ENCODE data around the gene MAGEA2B.
"Not testable (repeated sequence)": the region's sequence is repeated elsewhere in the genome, so short reads cannot be mapped to it uniquely, and the experiment has no call there.

The MAGEA2B gene, protein sequence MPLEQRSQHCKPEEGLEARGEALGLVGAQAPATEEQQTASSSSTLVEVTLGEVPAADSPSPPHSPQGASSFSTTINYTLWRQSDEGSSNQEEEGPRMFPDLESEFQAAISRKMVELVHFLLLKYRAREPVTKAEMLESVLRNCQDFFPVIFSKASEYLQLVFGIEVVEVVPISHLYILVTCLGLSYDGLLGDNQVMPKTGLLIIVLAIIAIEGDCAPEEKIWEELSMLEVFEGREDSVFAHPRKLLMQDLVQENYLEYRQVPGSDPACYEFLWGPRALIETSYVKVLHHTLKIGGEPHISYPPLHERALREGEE

DNA sequence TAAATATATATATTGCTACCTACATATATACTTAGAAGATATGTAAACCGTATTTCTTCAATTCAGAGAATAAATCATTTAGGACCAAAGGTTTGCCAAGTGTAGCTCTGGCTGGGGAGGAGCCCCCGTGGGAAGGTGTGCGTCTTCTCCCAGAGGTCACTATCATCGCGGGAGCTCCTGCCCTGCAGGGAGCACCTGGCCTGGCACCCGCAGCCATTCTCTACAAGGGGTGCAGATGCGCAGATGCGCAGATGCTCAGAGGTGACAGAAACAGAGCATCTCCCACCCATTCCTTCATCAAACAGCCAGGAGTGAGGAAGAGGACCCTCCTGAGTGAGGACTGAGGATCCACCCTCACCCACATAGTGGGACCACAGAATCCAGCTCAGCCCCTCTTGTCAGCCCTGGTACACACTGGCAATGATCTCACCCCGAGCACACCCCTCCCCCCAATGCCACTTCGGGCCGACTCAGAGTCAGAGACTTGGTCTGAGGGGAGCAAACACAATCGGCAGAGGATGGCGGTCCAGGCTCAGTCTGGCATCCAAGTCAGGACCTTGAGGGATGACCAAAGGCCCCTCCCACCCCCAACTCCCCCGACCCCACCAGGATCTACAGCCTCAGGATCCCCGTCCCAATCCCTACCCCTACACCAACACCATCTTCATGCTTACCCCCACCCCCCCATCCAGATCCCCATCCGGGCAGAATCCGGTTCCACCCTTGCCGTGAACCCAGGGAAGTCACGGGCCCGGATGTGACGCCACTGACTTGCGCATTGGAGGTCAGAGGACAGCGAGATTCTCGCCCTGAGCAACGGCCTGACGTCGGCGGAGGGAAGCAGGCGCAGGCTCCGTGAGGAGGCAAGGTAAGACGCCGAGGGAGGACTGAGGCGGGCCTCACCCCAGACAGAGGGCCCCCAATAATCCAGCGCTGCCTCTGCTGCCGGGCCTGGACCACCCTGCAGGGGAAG, at the start of gene MAGEA2B:
Gene MAGEA2B (plus strand): TSS at position 814 of the 973 bp plus-strand sequence. CDS start 2,479 bp downstream, outside the sequence.
- not testable (repeated sequence) for DNase-seq (ENCODE audit: low read depth)

GRCh38 chrX:152674135-152674534, 40.3 kb upstream of the MAGEA2B start:
- no peak for DNase-seq (ENCODE audit: low read depth)

DNA sequence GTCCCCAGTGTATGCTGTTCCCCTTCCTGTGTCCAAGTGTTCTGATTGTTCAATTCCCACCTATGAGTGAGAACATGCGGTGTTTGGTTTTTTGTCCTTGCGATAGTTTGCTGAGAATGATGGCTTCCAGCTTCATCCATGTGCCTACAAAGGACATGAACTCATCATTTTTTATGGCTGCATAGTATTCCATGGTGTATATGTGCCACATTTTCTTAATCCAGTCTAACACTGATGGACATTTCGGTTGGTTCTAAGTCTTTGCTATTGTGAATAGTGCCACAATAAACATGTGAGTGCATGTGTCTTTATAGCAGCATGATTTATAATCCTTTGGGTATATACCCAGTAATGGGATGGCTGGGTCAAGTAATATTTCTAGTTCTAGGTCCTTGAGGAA, 39.8 kb upstream of the MAGEA2B start:
- DNase-seq (ENCODE audit: low read depth), result not testable (repeated sequence)

GRCh38 chrX:152681012-152681411, 33.4 kb upstream of the MAGEA2B start:
- not testable (repeated sequence) for DNase-seq (ENCODE audit: low read depth)

DNA sequence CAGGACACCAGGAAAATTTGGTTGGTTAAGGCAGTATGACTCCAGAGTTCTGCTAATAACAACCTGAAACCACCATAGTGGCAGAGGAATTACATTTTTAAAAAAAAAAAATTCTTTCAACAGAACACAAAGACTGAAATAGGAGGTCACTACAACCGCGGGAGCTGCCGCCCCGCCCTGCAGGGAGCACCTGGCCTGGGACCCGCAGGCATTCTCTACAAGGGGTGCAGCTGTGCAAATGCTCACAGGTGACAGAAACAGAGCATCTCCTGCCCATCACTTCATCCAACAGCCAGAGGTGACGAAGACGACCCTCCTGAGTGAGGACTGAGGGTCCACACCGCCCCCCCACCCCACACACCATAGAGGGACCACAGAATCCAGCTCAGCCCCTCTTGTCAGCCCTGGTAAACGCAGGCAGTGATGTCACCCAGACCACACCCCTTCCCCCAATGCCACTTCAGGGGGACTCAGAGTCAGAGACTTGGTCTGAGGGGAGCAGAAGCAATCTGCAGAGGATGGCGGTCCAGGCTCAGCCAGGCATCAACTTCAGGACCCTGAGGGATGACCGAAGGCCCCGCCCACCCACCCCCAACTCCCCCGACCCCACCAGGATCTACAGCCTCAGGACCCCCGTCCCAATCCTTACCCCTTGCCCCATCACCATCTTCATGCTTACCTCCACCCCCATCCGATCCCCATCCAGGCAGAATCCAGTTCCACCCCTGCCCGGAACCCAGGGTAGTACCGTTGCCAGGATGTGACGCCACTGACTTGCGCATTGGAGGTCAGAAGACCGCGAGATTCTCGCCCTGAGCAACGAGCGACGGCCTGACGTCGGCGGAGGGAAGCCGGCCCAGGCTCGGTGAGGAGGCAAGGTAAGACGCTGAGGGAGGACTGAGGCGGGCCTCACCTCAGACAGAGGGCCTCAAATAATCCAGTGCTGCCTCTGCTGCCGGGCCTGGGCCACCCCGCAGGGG, 16.2 kb upstream of the MAGEA2B start, which contains the start of gene MAGEA3:
Gene MAGEA3 (plus strand): TSS at position 843 of the 980 bp plus-strand sequence. CDS start 2,039 bp downstream, outside the sequence.
- DNase-seq (ENCODE audit: low read depth), result not testable (repeated sequence)

GRCh38 chrX:152700390-152700789, 14.0 kb upstream of the MAGEA2B start:
- DNase-seq (ENCODE audit: low read depth), result not testable (repeated sequence)

- not testable (repeated sequence) for DNase-seq (ENCODE audit: low read depth)
Measured at GRCh38 chrX:152706500-152706899, 7.9 kb upstream of the MAGEA2B start.

- DNase-seq (ENCODE audit: low read depth), result not testable (repeated sequence)
Measured at GRCh38 chrX:152709173-152709572, 5.3 kb upstream of the MAGEA2B start, which contains the start of gene CSAG2. Gene CSAG2 (minus strand): TSS chrX:152709273. CDS start chrX:152709112, 161 bp downstream.

GRCh38 chrX:152713195-152713594, 1.2 kb upstream of the MAGEA2B start:
- not testable (repeated sequence) for DNase-seq (ENCODE audit: low read depth)

DNA sequence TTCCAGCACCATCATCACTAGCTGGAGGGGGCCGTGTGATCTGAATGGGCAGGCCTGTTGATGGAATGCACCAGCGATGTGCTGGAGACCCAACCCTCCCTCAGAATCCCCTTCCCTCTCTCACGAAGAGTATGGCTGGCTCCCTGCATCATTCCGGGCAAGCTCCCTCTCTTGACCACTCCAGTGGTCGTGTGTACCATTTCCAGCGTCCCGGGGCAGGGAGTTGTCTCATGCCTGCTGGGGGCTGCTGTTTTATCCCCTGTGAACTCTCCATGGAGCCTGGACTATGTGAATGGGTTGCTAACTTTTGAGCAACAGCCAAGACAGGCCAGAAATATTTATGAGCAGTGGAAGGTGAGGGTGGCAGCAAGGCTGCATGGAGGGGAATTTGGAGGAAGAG, 11.0 kb downstream of the MAGEA2B start:
- DNase-seq (ENCODE audit: low read depth), result no peak

DNA sequence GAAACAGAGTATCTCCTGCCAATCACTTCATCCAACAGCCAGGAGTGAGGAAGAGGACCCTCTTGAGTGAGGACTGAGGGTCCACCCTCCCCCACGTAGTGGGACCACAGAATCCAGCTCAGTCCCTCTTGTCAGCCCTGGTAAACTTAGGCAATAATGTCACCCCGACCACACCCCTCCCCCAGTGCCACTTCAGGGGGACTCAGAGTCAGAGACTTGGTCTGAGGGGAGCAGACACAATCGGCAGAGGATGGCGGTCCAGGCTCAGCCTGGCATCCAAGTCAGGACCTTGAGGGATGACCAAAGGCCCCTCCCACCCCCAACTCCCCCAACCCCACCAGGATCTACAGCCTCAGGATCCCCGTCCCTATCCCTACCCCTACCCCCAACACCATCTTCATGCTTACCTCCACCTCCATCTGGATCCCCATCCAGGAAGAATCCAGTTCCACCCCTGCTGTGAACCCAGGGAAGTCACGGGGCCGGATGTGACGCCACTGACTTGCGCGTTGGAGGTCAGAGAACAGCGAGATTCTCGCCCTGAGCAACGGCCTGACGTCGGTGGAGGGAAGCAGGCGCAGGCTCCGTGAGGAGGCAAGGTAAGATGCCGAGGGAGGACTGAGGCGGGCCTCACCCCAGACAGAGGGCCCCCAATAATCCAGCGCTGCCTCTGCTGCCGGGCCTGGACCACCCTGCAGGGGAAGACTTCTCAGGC, 19.0 kb downstream of the MAGEA2B start, which contains the start of the genes CSAG1 and MAGEA12:
Gene CSAG1 (minus strand): TSS at position 461 of the 715 bp plus-strand sequence. CDS start 1,261 bp downstream, outside the sequence.
Gene MAGEA12 (plus strand): TSS at position 497 of the 715 bp plus-strand sequence. CDS start 2,405 bp downstream, outside the sequence.
- no peak for DNase-seq (ENCODE audit: low read depth)

- not testable (repeated sequence) for DNase-seq (ENCODE audit: low read depth)
Measured at GRCh38 chrX:152734143-152734858, 19.9 kb downstream of the MAGEA2B start.

DNA sequence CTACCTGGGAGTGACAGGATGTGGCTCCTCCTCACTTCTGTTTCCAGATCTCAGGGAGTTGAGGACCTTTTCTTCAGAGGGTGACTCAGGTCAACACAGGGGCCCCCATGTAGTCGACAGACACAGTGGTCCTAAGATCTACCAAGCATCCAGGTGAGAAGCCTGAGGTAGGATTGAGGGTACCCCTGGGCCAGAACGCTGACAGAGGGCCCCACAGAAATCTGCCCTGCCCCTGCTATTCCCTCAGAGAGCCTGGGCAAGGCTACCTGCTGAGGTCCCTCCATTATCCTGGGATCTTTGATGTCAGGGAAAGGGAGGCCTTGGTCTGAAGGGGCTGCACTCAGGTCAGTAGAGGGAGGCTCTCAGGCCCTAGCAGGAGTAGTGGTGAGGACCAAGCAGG, 20.7 kb downstream of the MAGEA2B start:
- no peak for DNase-seq (ENCODE audit: low read depth)

GRCh38 chrX:152735860-152736511, 21.6 kb downstream of the MAGEA2B start:
- DNase-seq (ENCODE audit: low read depth), result no peak

- DNase-seq (ENCODE audit: low read depth), result not testable (repeated sequence)
Measured at GRCh38 chrX:152736528-152736927, 22.1 kb downstream of the MAGEA2B start.

GRCh38 chrX:152738560-152738959, 24.1 kb downstream of the MAGEA2B start:
- DNase-seq (ENCODE audit: low read depth), result no peak

GRCh38 chrX:152753686-152754650, 39.5 kb downstream of the MAGEA2B start, which contains the start of gene MAGEA2:
Gene MAGEA2 (minus strand): TSS chrX:152753842. CDS start chrX:152751363, 2,479 bp downstream.
- not testable (repeated sequence) for DNase-seq (ENCODE audit: low read depth)

DNA sequence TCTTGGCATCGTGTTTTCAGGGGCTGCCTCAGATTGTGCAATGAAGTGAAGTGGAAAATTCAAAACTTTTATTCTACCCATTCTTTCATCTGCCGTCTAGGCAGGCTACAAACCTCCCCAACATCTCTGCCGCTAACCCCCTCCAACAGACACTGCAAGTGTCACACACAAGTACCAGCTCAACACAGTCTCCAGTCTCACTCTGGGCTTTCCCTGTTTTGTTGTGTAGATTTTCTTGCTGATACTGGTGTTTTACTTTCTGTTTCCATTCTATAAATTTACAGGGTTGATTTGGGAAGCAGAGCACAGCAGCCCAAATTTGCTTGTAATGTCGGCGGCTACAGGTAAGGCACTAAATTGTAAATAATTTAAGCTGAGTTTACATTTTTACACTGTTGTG, 40.4 kb downstream of the MAGEA2B start:
- not testable (repeated sequence) for DNase-seq (ENCODE audit: low read depth)
